ACC112 (cell line): Measurements from ENCODE around the gene VPS35L.

Source experiments
- H2AFZ ChIP-seq: fragments of 200-600 bp; sonication (generic); one replicate; pipeline ENCODE4 v1.6.0; 2017; ENCODE audit warnings: antibody characterized with exemption, low read length; ENCODE audit not compliant: unreplicated experiment
- H3K27ac ChIP-seq: fragments of 200-600 bp; sonication (generic); 2 replicates; pipeline ENCODE4 v1.5.1; 2014; ENCODE audit warnings: low read depth, mild to moderate bottlenecking, antibody characterized with exemption, low read length, moderate library complexity
- H3K27me3 ChIP-seq: fragments of 200-600 bp; sonication (generic); 2 replicates; pipeline ENCODE4 v1.6.1; 2014; ENCODE audit warnings: mild to moderate bottlenecking, antibody characterized with exemption, low read length, moderate library complexity, mixed read lengths; ENCODE audit not compliant: insufficient read depth
- H3K36me3 ChIP-seq: fragments of 200-600 bp; sonication (generic); 2 replicates; pipeline ENCODE4 v1.6.1; 2016; ENCODE audit warnings: mild to moderate bottlenecking, antibody characterized with exemption, low read length, moderate library complexity, mixed read lengths; ENCODE audit not compliant: insufficient read depth
- H3K4me1 ChIP-seq: fragments of 200-600 bp; sonication (generic); one replicate; pipeline ENCODE4 v1.6.1; 2016; ENCODE audit warnings: low read length, mixed read lengths; ENCODE audit not compliant: insufficient read depth, unreplicated experiment, control insufficient read depth
- H3K4me3 ChIP-seq: fragments of 200-600 bp; sonication (generic); 2 replicates; pipeline ENCODE4 v1.5.1; 2014; ENCODE audit warnings: mild to moderate bottlenecking, low read depth, low read length
- H3K79me2 ChIP-seq: fragments of 200-600 bp; sonication (generic); one replicate; pipeline ENCODE4 v1.6.0; 2016; ENCODE audit warnings: low read length; ENCODE audit not compliant: control insufficient read depth, unreplicated experiment, insufficient read depth

VPS35L gene

DNA sequence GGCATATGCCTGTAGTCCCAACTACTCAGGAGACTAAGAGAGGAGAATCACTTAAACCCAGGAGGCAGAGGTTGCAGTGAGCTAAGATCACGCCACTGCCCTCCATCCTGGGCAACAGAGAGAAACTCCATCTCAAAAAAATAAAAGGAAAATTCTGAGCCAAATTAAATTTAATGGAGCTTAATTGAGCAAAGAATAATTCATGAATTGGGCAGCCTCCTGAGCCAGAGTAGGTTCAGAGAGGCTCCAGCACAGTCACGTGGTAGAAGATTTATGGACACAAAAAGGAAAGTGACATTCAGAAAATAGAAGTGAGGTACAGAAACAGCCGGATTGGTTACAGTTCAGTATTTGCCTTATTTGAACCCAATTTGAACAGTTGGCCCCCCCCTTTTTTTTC lies 10.9 kb downstream of the VPS35L start:
- H3K79me2 ChIP-seq: no peaks in the 10 kb centered on the region
- H3K4me3 ChIP-seq: no peak overlapping the region
- H3K4me1 ChIP-seq: no peaks in the 10 kb centered on the region
- peaks cover 5% of the 10 kb centered on the region; the same call in 1 of the 2 replicates for H3K36me3 ChIP-seq
- H2AFZ ChIP-seq: no peak overlapping the region
- H3K27ac ChIP-seq: no peak overlapping the region
- no peaks in the 10 kb centered on the region for H3K27me3 ChIP-seq

DNA sequence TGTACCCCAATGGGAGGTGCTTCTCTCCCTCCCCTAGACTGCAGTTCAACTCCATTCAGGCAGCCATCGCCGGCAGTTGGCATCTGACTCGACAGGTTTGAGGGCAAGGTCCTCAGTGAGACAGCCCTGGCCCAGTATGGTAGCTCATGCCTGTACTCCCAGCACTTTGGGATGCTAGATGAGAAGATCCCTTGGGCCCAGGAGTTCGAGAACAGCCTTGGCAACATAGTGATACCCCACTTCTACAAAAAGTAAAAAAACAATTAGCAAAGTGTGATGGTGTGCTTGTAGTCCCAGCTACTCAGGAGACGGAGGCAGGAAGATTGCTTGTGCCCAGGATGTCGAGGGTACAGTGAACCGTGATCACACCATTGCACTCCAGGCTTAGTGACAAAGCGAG lies 12.1 kb downstream of the VPS35L start:
- H3K27me3 ChIP-seq: no peaks in the 10 kb centered on the region
- no peaks in the 10 kb centered on the region for H3K4me1 ChIP-seq
- no peaks in the 10 kb centered on the region for H3K79me2 ChIP-seq
- H3K36me3 ChIP-seq: peaks cover 5% of the 10 kb centered on the region; the same call in 1 of the 2 replicates
- no peak overlapping the region for H3K27ac ChIP-seq
- no peak overlapping the region for H2AFZ ChIP-seq
- no peak overlapping the region for H3K4me3 ChIP-seq

DNA sequence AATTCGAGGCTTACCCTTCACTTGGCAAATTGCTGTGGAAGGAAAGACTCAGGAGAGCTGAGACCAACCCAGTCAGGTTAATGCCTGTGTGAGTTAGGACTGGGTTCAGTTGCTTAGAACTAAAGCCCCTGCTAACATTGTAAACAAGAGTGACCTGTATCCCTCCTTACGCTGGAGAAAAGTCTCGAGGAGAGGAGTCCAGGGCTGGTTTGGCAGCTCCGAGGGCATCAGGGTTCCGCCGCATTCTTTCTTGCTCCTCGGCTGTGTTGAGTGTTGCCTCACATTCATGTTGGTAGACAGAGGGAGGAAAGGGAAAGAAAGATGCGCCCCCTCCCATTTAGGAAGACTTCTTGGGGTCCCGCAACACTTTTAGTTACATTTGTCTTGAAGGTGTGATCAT lies 18.5 kb downstream of the VPS35L start:
- Histone ChIP-seq H2AFZ (no peak overlapping the region), H3K4me3 (no peak overlapping the region), H3K27me3 (no peaks in the 10 kb centered on the region), H3K4me1 (no peaks in the 10 kb centered on the region), H3K36me3 (peaks cover 23% of the 10 kb centered on the region), H3K27ac (no peak overlapping the region), H3K79me2 (no peaks in the 10 kb centered on the region)

DNA sequence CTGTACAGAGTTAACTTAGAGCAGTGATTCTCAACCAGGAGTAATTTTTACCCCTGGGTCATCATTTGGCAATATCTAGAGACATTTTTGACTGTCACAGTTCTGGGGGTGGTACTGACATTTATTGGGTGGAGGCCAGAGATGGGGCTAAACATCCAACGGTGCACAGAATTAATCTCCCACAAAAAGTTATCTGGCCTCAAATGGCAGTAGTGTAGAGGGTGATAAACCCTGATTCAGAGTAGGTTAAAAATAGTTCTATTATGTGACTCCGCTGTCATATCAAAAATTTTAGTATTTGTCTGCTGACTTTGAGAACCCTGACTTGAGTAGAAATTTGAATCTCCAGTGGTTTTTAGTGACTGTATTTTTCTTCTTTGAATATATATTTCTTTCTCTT lies 19.1 kb downstream of the VPS35L start:
- Histone ChIP-seq H3K27me3 (no peaks in the 10 kb centered on the region), H3K36me3 (peaks cover 25% of the 10 kb centered on the region), H3K27ac (no peak overlapping the region), H3K4me1 (no peaks in the 10 kb centered on the region), H2AFZ (no peak overlapping the region), H3K4me3 (no peak overlapping the region), H3K79me2 (no peaks in the 10 kb centered on the region)

DNA sequence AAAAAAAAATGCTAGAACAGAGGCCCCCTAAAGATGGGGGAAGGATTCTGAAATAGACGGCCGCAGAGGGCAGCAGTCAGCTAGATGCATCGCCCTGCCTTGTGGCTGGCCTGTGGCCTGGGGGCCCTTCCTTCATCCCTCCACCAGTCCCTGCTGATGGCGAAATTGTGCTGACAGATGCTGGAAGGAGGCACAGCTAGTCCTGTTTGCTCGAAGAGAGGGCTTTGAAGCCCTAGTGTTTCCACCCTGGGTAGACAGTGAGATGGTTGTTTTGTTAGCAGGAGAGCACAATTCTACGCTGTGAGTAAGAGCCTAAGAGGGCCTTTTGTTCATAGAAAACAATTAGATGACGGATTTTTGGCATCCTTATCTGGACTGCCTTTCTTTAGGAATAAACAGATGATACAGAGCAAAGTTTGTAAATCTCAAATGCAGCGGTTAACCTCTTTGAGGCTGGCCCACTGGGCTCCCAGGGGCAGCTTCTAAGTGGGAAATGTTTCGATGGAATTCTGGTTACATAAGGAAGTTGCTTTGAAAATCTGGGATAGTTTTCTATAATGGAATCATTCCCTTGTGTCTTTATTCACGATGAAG lies 23.0 kb downstream of the VPS35L start:
- Histone ChIP-seq H3K27me3 (no peaks in the 10 kb centered on the region), H2AFZ (no peak overlapping the region), H3K36me3 (peaks cover 35% of the 10 kb centered on the region), H3K4me1 (no peaks in the 10 kb centered on the region), H3K27ac (no peak overlapping the region), H3K4me3 (no peak overlapping the region), H3K79me2 (no peaks in the 10 kb centered on the region)

DNA sequence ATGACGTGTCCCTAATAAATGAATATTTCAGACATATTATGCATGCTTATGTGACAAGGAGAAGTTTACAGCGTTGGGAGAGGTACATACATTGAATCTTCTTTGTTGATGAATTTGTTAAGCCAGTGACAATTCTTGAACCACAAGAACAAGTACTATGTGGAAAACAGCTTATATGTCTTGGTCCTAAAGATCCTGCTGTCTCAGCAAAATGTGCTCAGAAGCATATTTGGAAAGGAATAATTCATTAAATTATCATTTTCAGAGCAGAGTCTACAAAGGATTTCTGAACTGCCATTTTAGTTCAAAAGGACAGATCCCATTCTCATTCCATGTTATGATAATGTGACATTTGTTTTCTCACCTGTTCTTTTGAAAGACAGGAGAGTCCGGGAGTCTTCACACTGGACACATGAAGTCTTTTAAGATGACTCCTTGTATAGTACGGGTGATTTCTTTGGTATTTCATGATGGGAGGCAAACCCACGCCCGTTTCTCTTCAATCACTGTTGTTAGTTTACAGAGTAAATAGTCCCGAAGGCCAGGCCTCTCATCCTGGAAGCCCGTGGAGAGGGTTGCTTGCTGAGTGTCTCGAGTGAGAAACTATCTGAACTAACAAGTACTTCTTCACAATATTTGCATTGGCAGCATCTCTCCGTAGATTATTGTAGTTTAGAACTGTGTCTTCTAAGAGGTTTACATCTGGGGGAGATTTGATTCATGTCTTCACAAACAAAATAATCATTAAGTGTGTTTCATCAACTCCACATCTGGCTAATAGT lies 26.7 kb downstream of the VPS35L start:
- Histone ChIP-seq H3K27me3 (no peaks in the 10 kb centered on the region), H3K36me3 (peaks cover 34% of the 10 kb centered on the region), H3K79me2 (no peaks in the 10 kb centered on the region), H3K4me3 (no peak overlapping the region), H3K4me1 (no peaks in the 10 kb centered on the region), H3K27ac (no peak overlapping the region), H2AFZ (no peak overlapping the region)

DNA sequence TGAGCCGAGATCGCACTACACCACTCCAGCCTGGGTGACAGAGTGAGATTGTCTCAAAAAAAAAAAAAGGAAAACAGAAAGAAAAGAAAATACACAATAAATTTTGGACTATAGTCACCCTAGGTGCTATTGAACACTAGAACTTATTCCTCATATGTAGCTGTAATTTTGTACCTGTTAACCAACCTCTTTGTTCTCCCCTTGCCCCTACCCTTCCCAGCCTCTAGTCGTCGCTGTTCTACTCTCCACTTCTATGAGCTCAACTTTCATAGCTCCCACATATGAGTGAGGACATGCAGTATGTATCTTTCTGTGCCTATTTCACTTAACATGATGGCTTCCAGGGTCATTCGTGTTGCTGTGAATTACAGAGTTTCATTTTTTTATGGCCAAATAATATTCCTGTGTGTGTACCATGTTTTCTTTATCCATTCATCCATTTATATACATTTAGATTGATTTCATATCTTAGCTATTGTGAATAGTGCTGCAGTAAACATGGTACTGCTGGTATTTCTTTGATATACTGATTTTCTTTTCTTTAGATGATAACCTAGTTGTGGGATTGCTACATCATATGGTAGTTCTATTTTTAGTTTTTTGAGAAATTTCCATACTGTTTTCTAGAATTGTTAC lies 28.3 kb downstream of the VPS35L start:
- Histone ChIP-seq H3K79me2 (no peaks in the 10 kb centered on the region), H3K27ac (no peak overlapping the region), H3K4me1 (no peaks in the 10 kb centered on the region), H2AFZ (no peak overlapping the region), H3K27me3 (no peaks in the 10 kb centered on the region), H3K36me3 (peaks cover 22% of the 10 kb centered on the region), H3K4me3 (no peak overlapping the region)

DNA sequence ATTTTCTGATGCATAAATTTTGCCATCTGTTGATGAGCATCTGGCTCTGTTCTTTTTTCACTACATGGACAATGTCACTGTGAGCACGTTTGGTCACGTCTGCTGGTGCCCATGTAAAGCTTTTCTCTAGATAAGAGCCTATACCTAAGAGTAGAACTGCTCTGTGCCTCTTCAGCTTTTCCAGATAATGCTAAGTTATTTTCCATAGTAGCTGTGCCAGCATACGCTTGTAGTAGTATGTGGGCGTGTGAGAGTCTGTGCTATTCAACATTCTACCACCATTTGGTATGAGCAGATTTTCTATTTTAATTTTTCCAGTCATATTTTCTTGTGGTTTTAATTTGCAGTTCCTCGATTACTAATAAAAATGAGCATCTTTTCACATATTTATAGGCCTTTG lies 33.2 kb downstream of the VPS35L start:
- Histone ChIP-seq H3K27me3 (no peaks in the 10 kb centered on the region), H3K4me3 (no peak overlapping the region), H2AFZ (no peak overlapping the region), H3K79me2 (no peaks in the 10 kb centered on the region), H3K27ac (peak overlapping the region; percentile 70; the same call in 1 of the 2 replicates), H3K36me3 (peaks cover 3% of the 10 kb centered on the region; the same call in 1 of the 2 replicates), H3K4me1 (peaks cover 14% of the 10 kb centered on the region)

DNA sequence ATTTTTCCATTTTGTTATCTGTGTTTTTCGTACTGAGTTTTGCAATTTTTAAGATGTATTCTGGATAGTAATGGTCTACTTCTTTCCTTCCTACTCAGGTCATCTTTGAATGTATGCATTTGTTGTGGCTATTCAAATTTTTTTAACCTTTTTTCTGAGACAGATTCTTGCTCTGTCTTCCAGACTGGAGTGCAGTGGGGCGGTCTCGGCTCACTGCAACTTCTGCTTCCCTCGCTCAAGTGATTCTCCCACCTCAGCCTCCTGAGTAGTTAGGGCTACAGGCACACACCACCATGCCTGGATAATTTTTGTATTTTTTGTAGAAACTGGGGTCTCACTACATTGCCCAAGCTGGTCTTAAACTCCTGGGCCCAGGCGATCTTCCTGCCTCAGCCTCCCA lies 33.6 kb downstream of the VPS35L start:
- H3K4me3 ChIP-seq: no peak overlapping the region
- no peaks in the 10 kb centered on the region for H3K79me2 ChIP-seq
- peak overlapping the region; percentile 70 for H3K27ac ChIP-seq
- H3K27me3 ChIP-seq: no peaks in the 10 kb centered on the region
- H2AFZ ChIP-seq: no peak overlapping the region
- peaks cover 3% of the 10 kb centered on the region; the same call in 1 of the 2 replicates for H3K36me3 ChIP-seq
- H3K4me1 ChIP-seq: peaks cover 14% of the 10 kb centered on the region

DNA sequence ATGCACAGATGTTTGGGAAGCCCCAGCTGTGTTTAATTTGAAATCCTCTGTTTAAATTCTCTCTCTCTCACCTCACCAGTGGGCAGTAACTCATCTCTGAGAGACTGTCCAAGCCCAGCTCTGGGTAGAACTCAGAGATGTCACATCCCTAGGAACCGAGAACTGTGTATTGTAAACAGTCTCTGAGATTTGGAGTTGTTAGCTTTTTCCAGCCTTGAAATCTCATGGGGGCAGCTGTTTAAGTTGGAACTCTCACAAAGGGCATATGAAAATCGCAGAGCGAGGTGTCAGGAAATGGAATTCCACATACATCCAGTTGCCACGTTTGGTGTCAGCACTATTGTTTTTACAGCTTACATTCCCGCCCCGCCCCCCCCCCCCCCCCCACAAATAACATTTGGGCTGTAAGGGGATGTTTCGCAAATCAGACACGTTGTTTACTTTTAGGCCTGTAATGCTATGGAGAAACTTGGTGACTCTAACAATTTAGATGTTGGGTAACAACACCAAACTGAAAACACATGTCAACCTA lies 34.3 kb downstream of the VPS35L start:
- Histone ChIP-seq H3K36me3 (peaks cover 2% of the 10 kb centered on the region; the same call in 1 of the 2 replicates), H3K27me3 (no peaks in the 10 kb centered on the region), H3K4me1 (peaks cover 14% of the 10 kb centered on the region), H3K4me3 (no peak overlapping the region), H2AFZ (no peak overlapping the region), H3K79me2 (no peaks in the 10 kb centered on the region), H3K27ac (peak overlapping the region; percentile 70)
